Measurements from ENCODE around the gene TRPV4.
A peak's percentile ranks its signal among the peaks of the same experiment; 100 is the strongest.
"Not testable (repeated sequence)": the region's sequence is repeated elsewhere in the genome, so short reads cannot be mapped to it uniquely, and the experiment has no call there.

Gene TRPV4

DNA sequence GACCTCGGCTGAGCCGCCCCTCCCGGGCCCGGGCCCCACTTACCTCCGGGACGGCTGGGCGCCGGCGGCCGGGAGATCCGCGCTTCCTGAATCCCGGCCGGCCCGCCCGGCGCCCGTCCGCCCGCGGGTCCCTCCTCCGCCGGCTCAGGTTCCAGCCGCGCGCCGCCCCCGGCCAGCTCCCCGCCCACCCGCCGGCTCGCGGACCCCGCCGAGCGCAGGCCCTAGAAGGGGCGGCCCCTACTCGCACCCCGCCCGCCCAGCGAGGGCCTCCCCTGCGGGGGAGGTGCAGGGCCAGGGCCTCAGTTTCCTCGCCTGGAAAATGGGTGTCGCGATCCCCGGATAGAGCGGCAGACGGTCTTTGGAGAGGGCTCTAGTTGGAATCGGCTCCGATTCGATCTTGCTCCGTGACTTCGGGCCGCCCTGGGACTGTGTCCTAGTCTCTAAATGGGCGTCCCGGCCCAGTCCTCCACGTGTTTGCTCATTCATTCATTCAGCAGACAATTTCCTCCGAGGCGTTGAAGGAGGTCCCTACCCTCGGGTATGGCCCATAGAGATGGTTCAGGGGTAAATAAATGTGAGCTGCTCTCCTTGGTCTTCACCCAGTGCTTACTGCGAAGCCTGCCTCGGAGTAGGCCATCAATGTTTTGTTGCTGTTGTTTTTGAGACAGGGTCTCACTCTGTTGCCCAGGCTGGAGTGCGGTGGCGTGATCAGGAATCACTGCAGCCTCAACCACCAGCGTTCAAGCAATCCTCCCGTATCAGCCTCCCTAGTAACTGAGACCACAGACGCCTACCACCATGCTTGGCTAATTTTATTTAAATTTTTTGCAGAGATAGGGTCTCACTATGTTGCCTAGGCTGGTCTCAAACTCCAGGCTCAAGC is at the start of gene TRPV4:
TSS of gene TRPV4 (minus strand) at position 92 of the 883 bp plus-strand sequence. CDS start 18,602 bp downstream, outside the sequence.
- no peak for DNase-seq (ENCODE audit: low read depth)

DNA sequence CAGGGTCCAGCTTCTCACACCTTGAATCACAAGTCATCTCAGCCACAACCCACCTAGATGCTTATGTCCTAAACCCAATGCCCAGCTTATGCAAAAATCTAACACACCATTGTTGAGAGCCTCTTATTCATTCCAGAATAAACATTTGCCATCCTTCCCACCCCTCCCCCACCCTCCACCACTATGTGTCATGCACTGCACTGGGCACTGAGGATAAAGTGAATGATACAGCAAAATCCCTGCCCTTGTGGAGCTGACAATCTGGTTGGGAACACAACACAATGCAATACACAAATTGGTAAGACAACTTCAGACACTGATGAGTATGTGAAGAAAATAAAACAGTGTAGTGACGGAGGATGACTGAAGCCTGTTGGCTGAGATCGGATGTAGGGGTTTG is 48.6 kb upstream of the TRPV4 start:
- DNase-seq (ENCODE audit: low read depth): no peak

DNA sequence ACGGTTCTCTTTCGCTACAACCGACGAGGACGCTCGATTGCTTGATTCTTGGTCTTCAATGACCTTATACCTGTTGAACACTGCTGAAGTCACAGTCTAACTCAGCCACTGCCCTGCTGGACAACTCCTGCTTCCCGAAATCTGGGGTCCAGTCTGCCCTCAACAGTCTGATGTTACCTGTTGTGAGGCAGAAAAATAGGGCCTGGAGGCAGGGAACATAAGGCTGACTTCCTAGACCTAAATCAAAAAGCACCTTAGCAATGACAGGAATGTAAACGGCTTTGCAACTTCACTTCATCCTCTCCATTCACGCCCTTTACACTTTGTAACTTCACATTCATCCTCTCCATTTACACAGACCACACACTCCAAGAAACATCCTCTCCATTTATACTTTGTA is 47.7 kb upstream of the TRPV4 start:
- DNase-seq (ENCODE audit: low read depth): no peak

DNA sequence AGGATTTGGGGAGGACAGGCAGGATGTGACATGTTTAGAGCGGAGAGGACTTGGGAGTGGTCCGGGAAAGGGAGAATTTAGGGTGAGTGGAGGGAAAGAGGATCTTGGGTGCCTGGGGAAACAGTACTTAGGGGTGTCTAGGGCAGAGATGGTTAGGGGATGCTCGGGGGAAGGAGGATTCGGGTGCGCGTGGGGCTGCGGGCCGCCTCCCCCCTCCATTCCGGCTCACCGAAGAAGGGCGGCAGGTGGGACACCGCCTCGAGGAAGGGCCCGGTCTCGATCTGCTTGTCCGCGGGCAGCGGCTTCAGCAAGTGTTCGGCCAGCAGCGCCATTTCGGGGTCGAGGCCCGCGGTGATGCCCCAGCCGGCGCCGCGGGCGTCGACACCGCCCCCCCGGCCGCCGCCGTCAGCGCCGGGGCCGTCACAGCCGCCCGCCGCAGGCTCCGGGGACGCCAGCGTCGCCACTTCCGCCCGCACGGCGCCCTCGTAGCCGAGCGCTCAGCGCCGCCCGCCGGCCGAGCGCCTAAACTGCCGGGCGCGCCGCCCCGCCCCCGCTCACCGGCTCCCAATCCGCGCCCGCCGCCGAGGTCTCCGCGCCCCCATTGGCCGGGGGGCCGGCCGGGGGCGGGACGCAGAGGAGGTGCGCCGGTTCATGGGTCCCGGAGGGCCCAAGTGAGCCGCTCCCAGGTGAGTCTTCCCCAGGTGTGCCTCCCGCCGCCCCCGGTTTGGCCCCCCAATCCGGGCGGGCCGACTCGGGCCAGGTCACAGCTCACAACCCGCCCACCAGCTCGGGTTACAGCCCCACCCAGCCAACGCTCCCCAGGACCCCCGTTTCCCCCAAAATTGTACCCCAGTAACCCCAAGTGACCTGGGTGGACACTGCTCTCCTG is 47.1 kb upstream of the TRPV4 start, which contains the start of gene GLTP:
TSS of gene GLTP (minus strand) at position 499 of the 889 bp plus-strand sequence. CDS start at position 332, 167 bp downstream.
- peak; percentile 84 for DNase-seq (ENCODE audit: low read depth)

DNA sequence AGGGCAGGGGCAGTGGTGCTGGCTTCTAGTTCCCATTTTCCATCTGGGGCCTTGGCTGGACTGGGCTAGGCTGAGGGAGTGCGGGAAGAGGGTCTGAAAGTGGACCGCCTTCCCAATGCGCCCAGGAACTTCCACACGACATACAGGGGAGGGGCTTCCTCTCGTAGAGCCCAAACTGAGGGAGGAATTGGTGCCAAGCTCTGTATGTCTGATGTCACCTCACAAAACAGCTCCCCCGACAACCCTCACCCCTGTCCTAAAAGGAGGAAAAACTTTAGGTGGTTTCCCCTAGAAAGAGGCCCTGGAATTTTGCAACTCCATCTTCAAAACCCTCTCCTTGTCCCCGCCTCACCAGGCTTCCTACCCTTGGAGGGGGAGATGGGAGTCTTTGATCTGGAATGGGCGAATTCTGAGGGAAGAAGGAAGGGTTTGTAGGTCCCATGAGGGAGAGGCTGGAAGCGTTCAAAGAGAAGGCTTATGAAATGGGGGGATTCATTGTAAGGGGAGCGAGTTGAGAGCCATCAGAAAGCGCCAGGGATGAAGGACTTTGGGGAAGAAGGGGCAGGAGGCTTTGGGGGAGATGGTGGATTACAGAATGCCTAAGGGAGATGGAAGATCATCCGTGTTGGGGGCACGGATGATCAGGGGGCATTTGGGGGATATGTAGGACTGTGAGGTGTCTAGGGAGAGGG is 46.3 kb upstream of the TRPV4 start:
- DNase-seq (ENCODE audit: low read depth): no peak

GRCh38 chr12:109878749-109879148 is 45.6 kb upstream of the TRPV4 start:
- DNase-seq (ENCODE audit: low read depth): no peak

DNA sequence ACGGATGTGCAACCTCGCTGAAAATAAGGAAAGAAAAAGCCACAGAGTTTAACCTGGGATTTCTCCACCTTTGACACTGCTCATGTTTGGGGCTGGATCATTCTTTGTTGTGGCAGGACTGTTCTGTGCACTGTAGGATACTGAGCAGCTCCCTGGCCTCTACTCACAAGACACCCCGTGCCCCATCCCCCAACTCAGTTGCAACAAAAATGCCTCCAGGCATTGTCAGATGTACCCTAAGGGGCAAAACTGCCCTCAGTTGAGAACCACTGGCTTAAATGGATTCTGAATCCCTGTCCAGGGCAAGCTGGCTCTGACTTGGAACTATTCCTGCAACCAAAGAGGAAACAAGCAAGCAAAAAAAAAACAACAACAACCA is 45.0 kb upstream of the TRPV4 start:
- DNase-seq (ENCODE audit: low read depth): no peak

DNA sequence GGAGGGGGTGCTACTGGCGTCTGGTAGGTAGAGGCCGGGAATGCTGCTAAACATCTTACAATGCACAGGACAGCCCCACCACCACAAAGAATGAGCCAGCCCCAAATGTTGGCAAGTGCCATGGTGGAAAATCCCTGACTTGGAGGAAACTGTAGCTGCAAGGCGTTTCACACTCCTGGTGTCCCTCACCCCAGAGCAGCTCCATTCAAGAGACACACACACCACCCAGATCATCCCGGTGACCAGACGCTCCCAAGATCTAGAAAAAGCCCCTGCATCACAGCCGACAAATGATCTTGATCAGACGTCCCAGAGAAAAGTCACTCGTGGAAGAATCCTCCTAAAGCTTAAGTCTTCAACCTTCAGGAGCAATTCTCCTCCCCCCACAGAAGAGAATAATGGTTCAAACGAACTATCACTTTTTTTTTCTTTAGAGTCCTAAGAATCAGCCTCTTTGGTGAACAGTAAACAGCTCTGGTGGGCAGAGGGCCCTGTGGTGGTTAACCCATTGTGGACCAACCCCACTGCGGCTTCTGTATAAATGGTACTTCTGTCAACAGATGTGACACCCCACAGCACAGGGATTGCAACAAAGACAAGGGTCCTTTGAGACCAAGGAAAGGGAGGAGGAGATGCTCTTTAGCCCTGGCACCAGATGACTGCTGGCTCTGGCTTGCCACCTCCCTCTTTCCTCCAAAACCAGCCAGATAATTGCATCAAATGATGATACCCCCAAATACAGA is 44.5 kb upstream of the TRPV4 start:
- no peak for DNase-seq (ENCODE audit: low read depth)

- DNase-seq (ENCODE audit: low read depth): no peak
Observed at GRCh38 chr12:109876406-109876805, 43.2 kb upstream of the TRPV4 start.

DNA sequence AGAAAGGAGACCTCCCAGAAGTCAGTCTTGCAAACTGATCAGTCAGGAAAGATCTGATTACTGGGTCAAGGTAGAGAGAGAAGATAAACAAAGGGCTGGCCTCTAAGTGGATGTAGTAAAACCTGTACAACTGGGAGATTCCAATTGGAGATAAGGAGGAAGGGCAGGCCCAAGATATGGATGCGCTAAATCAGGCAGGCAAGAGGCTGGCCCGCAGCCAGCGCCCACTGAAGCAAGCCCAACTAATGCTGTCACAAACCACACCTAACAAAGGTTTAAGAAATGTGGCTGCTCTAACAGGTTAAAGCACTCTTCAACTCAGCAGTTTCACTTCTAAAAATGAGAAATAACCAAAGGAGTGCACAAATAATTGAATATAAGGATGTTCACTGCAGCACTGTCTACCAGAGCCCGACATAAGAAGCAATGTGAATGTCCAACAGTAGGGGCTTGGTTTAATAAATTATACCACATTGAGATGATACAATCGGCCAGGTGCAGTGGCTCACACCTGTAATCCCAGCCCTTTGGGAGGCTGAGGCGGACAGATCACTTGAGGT is 42.5 kb upstream of the TRPV4 start:
- no peak for DNase-seq (ENCODE audit: low read depth)

DNA sequence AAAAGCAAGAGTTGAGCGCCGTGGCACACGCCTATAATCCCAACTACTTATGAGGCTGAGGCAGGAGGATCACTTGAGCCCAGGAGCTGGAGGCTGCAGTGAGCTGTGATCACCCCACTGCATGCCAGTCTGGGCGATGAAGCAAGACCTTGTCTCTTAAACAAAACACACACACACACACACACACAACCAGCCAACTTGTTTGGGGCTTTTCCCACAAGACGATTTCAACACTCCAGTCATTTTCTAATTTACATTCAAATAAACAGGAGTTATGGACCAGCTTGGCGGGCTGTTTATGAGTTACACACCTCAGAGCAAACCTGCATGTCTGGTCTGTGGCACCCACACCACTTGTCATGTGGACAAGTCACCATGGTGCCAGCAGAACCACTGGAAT is 40.5 kb upstream of the TRPV4 start:
- DNase-seq (ENCODE audit: low read depth): no peak

DNA sequence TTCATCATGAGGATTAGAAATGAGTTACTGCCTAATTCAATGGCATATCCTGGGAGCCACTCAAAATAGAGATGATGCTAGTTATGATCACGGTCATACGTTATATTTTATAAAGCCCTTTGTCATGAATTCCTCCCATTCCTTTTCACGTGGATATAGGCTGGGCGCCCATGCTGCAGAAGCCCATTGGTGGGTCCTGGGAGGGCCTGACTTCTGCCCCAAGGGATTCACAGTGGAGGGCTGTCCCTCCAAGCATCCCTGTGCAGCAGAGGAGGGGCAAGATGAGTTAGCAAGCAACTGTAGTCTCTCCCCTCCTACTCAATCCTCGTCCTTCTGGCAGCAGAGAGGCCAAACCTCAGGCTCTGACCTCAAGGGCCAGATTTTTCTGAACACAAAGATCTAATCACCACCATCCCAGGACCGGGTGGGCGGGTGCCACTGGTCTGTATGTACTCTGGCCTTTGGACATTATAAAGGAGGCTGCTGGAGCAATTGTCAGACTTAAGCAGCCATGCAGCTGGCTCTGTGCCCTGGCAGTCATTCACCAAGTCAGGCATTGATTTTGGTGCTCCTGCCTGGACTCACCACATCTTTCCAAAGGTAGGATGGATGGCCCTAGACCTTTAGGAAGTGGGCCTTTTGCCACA is 38.6 kb upstream of the TRPV4 start:
- no peak for DNase-seq (ENCODE audit: low read depth)

DNA sequence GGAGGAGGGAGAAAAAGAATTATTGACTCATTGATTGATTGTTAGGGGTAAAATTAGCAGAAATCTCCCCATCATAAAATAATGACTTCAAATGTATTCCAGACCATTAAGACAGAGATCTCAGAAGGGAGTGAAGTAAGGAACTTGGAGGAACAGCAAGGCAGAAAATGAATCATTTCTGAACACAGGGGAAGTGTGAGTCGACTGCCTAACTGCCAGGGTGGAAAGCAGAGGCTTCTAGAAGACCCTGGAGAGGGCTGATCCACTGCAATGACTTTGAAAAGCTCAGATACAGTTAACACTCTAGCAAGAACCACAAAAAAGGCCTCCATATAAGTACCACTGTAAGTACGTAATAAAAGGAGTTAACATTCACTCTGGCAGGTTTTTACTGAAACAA is 37.5 kb upstream of the TRPV4 start:
- DNase-seq (ENCODE audit: low read depth): no peak

GRCh38 chr12:109868182-109869051 is 35.2 kb upstream of the TRPV4 start:
- DNase-seq (ENCODE audit: low read depth): no peak

- DNase-seq (ENCODE audit: low read depth): no peak
Observed at GRCh38 chr12:109864916-109865315, 31.7 kb upstream of the TRPV4 start.

DNA sequence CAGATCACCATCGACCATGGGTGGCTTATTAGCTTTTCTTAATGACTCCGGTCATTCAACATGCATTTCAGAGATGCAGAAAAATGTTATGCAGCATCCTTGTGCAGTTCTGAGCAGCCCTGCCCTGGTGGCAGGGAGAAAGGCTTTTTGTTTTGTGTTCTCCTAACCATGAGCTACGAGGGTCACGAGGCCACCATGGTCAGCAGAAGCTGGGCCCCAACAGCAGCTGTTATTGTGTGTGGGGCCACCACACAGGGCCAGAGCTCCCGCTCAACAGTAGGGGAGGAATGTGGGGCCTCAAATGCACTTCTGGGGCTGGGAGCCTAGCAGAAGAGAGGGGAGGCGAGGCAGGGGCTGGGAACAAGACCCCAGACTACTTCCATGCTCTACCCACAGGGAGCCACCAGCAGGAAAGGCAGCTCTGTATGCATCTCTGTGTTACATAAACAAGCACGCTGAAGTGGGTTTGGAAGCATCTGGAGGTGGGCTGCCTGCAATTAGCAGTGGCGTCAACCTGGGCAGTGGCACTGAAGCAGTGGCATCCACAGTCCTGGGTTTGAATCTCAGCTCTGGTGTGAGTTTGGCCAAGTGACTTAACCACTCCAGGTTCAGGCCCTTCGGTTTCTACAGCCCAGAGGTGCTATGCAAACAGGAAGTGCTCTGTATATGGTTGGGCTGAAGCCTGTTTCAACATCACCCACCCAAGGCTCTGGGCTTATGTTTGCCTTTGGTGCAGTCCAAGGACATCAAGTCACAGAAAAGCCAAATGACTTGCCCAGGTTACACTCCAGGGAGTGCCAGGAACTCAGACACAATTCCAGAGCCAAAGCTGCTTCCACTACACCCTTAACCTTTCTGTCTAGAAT is 30.9 kb upstream of the TRPV4 start:
- no peak for DNase-seq (ENCODE audit: low read depth)

DNA sequence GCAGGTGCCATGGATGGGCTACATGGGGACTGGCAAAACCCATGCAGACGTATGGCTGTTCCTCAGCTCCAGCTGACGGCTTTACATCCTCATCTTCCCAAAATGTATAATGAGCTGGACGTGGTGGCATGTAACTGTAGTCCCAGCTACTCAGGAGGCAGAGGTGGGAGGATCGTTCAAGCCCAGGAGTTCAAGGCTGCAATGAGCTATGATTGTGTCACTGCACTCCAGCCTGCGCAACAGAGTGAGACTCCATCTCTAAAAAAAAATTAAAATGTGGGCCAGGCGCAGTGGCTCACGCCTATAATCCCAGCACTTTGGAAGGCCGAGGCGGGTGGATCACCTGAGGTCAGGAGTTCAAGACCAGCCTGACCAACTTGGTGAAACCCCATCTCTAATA is 29.3 kb upstream of the TRPV4 start:
- not testable (repeated sequence) for DNase-seq (ENCODE audit: low read depth)

- no peak for DNase-seq (ENCODE audit: low read depth)
Observed at GRCh38 chr12:109861689-109862314, 28.6 kb upstream of the TRPV4 start.

All from stimulated activated CD4-positive, alpha-beta T cell treated with anti-CD3 and anti-CD28 coated beads, Interleukin-2, amount 100 ng/mL, for 4 hours (primary cell).